Brain microvascular endothelial cell (primary cell): ENCODE data around the gene CMBL.

Experiments
- DNase-seq: peaks from one replicate; pipeline ENCODE4 v3.0.0-alpha.2; 2020
- H3K27ac ChIP-seq: fragments of 250-450 bp; sonication (Bioruptor Pico); 2 replicates; pipeline ENCODE4 v1.5.1; 2020; ENCODE audit warnings: mild to moderate bottlenecking, moderate library complexity
- H3K27me3 ChIP-seq: fragments of 250-450 bp; sonication (Bioruptor Pico); replicated peaks from 2 replicates; pipeline ENCODE4 v1.5.1; 2020; ENCODE audit warnings: mild to moderate bottlenecking
- H3K36me3 ChIP-seq: fragments of 250-450 bp; sonication (Bioruptor Pico); replicated peaks from 2 replicates; pipeline ENCODE4 v1.5.1; 2020; ENCODE audit warnings: mild to moderate bottlenecking
- H3K4me3 ChIP-seq: 2 replicates; pipeline ENCODE4 v1.5.1; 2011; ENCODE audit warnings: low read depth, mild to moderate bottlenecking, control low read depth, low read length, moderate library complexity
- in situ Hi-C: cut with HindIII; loops from 2 replicates; pipeline ENCODE4 v1.10.0; 2017; ENCODE audit warnings: low sequenced_read_pairs, low pct_ligation_motif_present
- TF ChIP-seq, protein P1 (sequence below): IDR thresholded peaks from 2 replicates; pipeline ENCODE4 v1.5.1; 2011; ENCODE audit warnings: low read depth, mild to moderate bottlenecking, moderate library complexity, low read length, control low read depth, inconsistent platforms; ENCODE audit errors: missing control alignments

CMBL gene

DNA sequence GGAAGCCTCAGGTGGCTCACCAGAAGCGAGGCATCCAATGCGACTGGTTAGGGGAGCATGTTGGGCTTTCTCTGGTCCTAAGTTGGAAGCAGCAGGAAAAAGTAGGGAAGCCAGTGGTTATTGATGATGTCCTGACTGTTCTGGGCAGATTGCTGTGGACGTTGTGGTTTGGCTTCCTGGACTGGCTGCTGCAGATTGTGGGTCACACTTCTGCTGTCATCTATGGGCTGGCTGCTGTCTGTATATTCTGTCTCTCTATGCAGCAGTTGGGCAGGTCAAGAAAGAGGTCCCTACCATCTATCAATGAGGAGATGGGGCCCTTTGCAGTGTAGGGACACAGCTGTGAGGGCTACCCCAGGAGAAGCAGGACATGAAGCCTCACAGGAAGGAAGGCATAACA, 32.3 kb upstream of the CMBL start:
- in situ Hi-C loops = no loop called here
- H3K36me3 ChIP-seq = no peaks in the 10 kb centered on the region
- H3K27me3 ChIP-seq = no peaks in the 10 kb centered on the region
- TF ChIP-seq, protein P1, sequence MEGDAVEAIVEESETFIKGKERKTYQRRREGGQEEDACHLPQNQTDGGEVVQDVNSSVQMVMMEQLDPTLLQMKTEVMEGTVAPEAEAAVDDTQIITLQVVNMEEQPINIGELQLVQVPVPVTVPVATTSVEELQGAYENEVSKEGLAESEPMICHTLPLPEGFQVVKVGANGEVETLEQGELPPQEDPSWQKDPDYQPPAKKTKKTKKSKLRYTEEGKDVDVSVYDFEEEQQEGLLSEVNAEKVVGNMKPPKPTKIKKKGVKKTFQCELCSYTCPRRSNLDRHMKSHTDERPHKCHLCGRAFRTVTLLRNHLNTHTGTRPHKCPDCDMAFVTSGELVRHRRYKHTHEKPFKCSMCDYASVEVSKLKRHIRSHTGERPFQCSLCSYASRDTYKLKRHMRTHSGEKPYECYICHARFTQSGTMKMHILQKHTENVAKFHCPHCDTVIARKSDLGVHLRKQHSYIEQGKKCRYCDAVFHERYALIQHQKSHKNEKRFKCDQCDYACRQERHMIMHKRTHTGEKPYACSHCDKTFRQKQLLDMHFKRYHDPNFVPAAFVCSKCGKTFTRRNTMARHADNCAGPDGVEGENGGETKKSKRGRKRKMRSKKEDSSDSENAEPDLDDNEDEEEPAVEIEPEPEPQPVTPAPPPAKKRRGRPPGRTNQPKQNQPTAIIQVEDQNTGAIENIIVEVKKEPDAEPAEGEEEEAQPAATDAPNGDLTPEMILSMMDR = no peak
- H3K4me3 ChIP-seq = no peak overlapping the region
- H3K27ac ChIP-seq = no peak overlapping the region
- no peak for DNase-seq

DNA sequence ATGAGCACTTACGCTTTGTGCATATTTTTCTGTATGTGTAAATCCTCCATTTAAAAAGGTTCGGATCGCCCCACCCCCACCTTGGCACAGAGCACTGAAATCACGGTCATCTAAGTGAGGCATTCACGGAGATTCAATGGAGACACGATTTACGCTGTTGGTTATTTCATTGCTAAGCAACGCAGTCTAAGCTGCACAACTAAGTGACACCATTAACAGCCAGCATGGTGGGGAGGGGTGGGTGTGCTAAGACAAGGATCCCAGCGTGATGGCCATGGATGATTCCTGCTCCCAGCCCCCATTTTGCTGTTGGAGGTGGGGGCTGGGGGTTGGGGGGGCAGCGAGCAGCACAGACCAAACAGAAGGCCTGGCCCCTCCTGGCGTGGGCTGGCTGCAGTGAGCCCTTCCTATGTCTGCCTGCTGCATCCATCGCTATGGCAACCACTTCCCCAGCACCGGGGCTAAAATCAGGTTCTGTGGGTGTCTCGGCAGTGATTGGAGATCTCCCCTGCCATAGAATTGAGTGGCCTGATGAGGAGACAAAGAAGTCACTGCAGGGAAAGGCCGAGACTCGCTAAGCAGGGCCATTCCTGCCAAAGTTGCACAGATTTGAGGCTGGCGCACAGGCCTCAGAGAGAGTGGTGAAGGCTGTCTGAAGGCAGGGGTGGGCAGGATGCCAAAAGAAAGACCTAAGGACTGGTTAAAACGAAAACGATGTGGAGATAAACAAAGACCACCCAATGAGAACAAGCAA, 31.5 kb upstream of the CMBL start:
- H3K36me3 ChIP-seq = no peaks in the 10 kb centered on the region
- no peak overlapping the region for H3K4me3 ChIP-seq
- TF ChIP-seq, protein P1 = no peak
- DNase-seq = no peak
- no peak overlapping the region for H3K27ac ChIP-seq
- in situ Hi-C loops = no loop called here
- no peaks in the 10 kb centered on the region for H3K27me3 ChIP-seq

DNA sequence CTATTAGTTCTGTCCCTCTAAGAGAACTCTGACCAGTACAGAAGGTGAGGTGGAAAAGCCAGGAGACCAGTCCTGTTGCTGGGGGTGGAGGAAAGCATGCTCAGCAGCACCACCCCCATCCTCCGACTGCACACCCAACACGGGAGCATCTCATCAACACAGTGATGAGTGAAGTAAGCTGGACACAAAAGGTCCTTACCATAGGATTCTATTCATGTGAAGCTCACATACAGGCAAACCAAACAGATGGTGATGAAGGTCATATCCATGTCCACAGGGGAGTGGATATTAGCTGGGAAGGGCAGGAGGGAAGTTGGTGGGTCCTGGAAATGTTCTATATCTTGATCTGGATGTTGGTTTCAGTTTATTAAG, 31.0 kb upstream of the CMBL start:
- DNase-seq = no peak
- Histone ChIP-seq H3K36me3 (no peaks in the 10 kb centered on the region), H3K27me3 (no peaks in the 10 kb centered on the region), H3K27ac (no peak overlapping the region), H3K4me3 (no peak overlapping the region)
- in situ Hi-C loops = no loop called here
- TF ChIP-seq, protein P1 = no peak

DNA sequence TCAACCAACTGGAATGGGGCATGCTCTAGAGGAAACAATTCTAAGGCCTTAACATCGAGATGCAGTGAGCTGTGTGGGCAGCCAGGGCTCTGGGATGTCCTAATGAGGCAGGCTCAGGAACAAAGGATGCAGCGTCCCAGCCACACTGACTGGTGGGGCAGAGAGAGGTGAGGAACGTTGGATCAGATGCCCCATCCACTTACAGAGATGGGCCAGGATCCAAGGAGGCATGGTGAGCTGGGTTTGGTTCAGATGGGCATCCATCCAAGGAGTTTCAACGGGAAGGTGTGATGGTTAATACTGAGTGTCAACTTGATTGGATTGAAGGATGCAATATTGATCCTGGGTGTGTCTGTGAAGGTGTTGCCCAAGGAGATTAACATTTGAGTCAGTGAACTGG, 30.3 kb upstream of the CMBL start:
- Histone ChIP-seq H3K4me3 (no peak overlapping the region), H3K27ac (no peak overlapping the region), H3K27me3 (no peaks in the 10 kb centered on the region), H3K36me3 (no peaks in the 10 kb centered on the region)
- TF ChIP-seq, protein P1 = no peak
- in situ Hi-C loops = no loop called here
- no peak for DNase-seq

DNA sequence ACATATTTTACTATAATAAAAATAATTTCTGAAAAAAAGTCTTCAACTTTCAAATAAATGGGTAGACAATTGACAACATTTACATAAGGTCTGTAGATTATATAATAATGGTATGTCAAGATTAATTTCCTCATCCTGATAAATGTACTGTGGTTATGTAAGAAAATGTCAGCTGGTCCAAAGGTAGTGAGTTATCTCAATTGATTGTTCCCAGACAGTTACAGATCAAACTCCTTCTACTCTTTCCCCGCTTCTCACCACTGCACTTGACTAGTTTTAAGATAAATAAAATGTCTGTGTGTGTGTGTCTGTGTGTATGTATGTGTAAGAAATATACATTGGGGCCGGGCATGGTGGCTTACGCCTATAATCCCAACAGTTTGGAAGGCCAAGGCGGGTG, 29.4 kb upstream of the CMBL start:
- no peak for DNase-seq
- Histone ChIP-seq H3K4me3 (no peak overlapping the region), H3K27ac (no peak overlapping the region), H3K36me3 (no peaks in the 10 kb centered on the region), H3K27me3 (no peaks in the 10 kb centered on the region)
- TF ChIP-seq, protein P1 = no peak
- in situ Hi-C loops = no loop called here
